K562 (cell line): ENCODE measurements around the gene FAM167B. TPM values are rescaled to one million over a fixed set of nuclear protein-coding genes. Genes with fewer than 3 reads are reported as not detected.

ENCODE experiments used
- ARID3B ChIP-seq: fragments of 250-450 bp; sonication (Bioruptor Pico); IDR thresholded peaks from 2 replicates; pipeline ENCODE4 v1.4.0; 2020; ENCODE audit warnings: borderline replicate concordance
- CREB5 ChIP-seq: fragments of 250-450 bp; sonication (Bioruptor Pico); IDR thresholded peaks from 2 replicates; pipeline ENCODE4 v1.5.0; 2020; ENCODE audit warnings: mild to moderate bottlenecking
- CTBP1 ChIP-seq: fragments of 450-650 bp; IDR thresholded peaks from 2 replicates; pipeline ENCODE4 v1.6.1; 2016; ENCODE audit warnings: borderline replicate concordance
- ELF2 ChIP-seq: fragments of 250-450 bp; sonication (Bioruptor Pico); IDR thresholded peaks from 2 replicates; pipeline ENCODE4 v1.5.0; 2021; ENCODE audit warnings: mild to moderate bottlenecking
- GABPB1 ChIP-seq: sonication (generic); formaldehyde crosslinking; IDR thresholded peaks from 2 replicates; pipeline ENCODE4 v1.8.0; 2022; ENCODE audit warnings: mild to moderate bottlenecking, missing genetic modification reagents
- HDGF ChIP-seq: fragments of 450-650 bp; IDR thresholded peaks from 2 replicates; pipeline ENCODE4 v1.6.1; 2016
- JUN ChIP-seq, 2 experiments: sonication (generic) in 1 of 2; formaldehyde crosslinking in 1 of 2; IDR thresholded peaks; 2 replicates each; pipeline versions ENCODE4 v1.6.1 to v1.8.0; 2012 to 2022; ENCODE audit warnings: borderline replicate concordance in 2 of 2, mild to moderate bottlenecking in 2 of 2, improper control_type of control experiment in 1 of 2, low read depth in 1 of 2, low read length in 1 of 2, missing genetic modification reagents in 1 of 2
- KDM5B ChIP-seq: fragments of 200-600 bp; sonication (generic); IDR thresholded peaks from 2 replicates; pipeline ENCODE4 v1.6.1; 2012; ENCODE audit warnings: low read depth, mild to moderate bottlenecking, moderate library complexity, low read length, control low read depth, inconsistent platforms; ENCODE audit not compliant: insufficient replicate concordance
- MAFK ChIP-seq: IDR thresholded peaks from 2 replicates; pipeline ENCODE4 v1.6.1; 2011; ENCODE audit warnings: low read length, improper control_type of control experiment
- MYBL2 ChIP-seq, 2 experiments: fragments of 450-650 bp in 1 of 2; sonication (generic) in 1 of 2; formaldehyde crosslinking in 1 of 2; IDR thresholded peaks; 2 replicates each; pipeline versions ENCODE4 v1.6.1 to v1.8.1; 2017 to 2022; ENCODE audit warnings: borderline replicate concordance in 1 of 2, inconsistent platforms in 1 of 2, low read depth in 1 of 2, mild to moderate bottlenecking in 1 of 2, missing genetic modification reagents in 1 of 2, moderate library complexity in 1 of 2
- NR1H2 ChIP-seq: sonication (generic); formaldehyde crosslinking; IDR thresholded peaks from 2 replicates; pipeline ENCODE4 v1.4.0; 2020; ENCODE audit warnings: mild to moderate bottlenecking, missing genetic modification reagents
- PHF21A ChIP-seq: fragments of 450-650 bp; IDR thresholded peaks from 2 replicates; pipeline ENCODE4 v1.6.1; 2017; ENCODE audit warnings: low read depth, borderline replicate concordance
- POLR2G ChIP-seq: fragments of 200-400 bp; formaldehyde crosslinking; IDR thresholded peaks from 2 replicates; pipeline ENCODE4 v1.6.1; 2017; ENCODE audit warnings: low read depth, mild to moderate bottlenecking, antibody characterized with exemption, low read length, moderate library complexity
- SPI1 ChIP-seq: IDR thresholded peaks from 2 replicates; pipeline ENCODE4 v1.6.1; 2011; ENCODE audit warnings: low read depth, low read length, control low read depth, borderline replicate concordance
- SRSF9 ChIP-seq: fragments of 200-400 bp; formaldehyde crosslinking; IDR thresholded peaks from 2 replicates; pipeline ENCODE4 v1.6.1; 2017; ENCODE audit warnings: low read depth, low read length, borderline replicate concordance
- TAF9B ChIP-seq: fragments of 450-650 bp; IDR thresholded peaks from 2 replicates; pipeline ENCODE4 v1.6.1; 2018; ENCODE audit warnings: mild to moderate bottlenecking; ENCODE audit not compliant: partially characterized antibody
- XRCC4 ChIP-seq: IDR thresholded peaks from one replicate; pipeline ENCODE4 v1.6.1; 2011; ENCODE audit not compliant: insufficient read depth, insufficient read length; ENCODE audit errors: extremely low read depth
- ZBTB34 ChIP-seq: fragments of 250-450 bp; sonication (Bioruptor Pico); IDR thresholded peaks from 2 replicates; pipeline ENCODE4 v1.8.0; 2021; ENCODE audit warnings: mild to moderate bottlenecking, moderate library complexity
- ZBTB8A ChIP-seq: fragments of 450-650 bp; IDR thresholded peaks from 2 replicates; pipeline ENCODE4 v1.6.1; 2018; ENCODE audit warnings: mild to moderate bottlenecking, moderate library complexity; ENCODE audit not compliant: partially characterized antibody
- ZNF316 ChIP-seq: fragments of 450-650 bp; IDR thresholded peaks from 2 replicates; pipeline ENCODE4 v1.6.1; 2016
- ZNF740 ChIP-seq, 3 experiments: fragments of 200-800 bp in 1 of 3; sonication (Bioruptor generic) in 1 of 3; sonication (generic) in 1 of 3; formaldehyde crosslinking in 1 of 3; IDR thresholded peaks; 2 replicates each; pipeline versions ENCODE4 v1.6.1 to v1.8.0; 2016 to 2022; ENCODE audit warnings: mild to moderate bottlenecking in 2 of 3, missing compliant biosample characterization in 2 of 3, missing genetic modification characterization in 2 of 3, missing genetic modification reagents in 1 of 3
- polyA plus RNA-seq, 8 experiments: library from polyadenylated mRNA; depleted of rRNA in 4 of 8; stranded (reverse) in 5 of 8; unstranded in 3 of 8; fragments of >200 nt; fragmentation: Nextera tagmentation in 2 of 8; fragmentation: Illumina TruSeq in 1 of 8; extraction: Ambion mirVana in 2 of 8; extraction: Trizol in 1 of 8; gene quantifications; 2 replicates each; pipeline versions ENCODE4 v1.2.1 to v1.2.3, GENCODE V29; 2011 to 2014; ENCODE audit warnings: inconsistent platforms in 1 of 8, missing spikeins in 1 of 8
- total RNA-seq, 7 experiments: library from RNA; depleted of rRNA in 6 of 7; stranded (reverse); fragments of >200 nt in 6 of 7; fragmentation: Illumina TruSeq in 2 of 7; extraction: Trizol in 2 of 7; gene quantifications; 2 replicates each; pipeline versions ENCODE4 v1.2.1 to v1.2.3, GENCODE V29; 2011 to 2021; ENCODE audit warnings: low replicate concordance in 1 of 7

Gene FAM167B
- total and polyA plus RNA-seq, 9 of the 15 experiments (the other 6 are each of a cell fraction or from before 2014, with no cell fraction given) = not detected

GRCh38 chr1:32221980-32222755 is 24.9 kb upstream of the FAM167B start, which contains the start of the genes EIF3I and TMEM234 (continued):
- TF ChIP-seq ZNF740 (CRISPR knock-in tag; IDR thresholded peaks at IDR 0.05) = no peak
- TF ChIP-seq ZNF740 (tag; IDR thresholded peaks at IDR 0.05) = no peak
- peak; percentile 81 for TF ChIP-seq KDM5B
- peak; percentile 94 for TF ChIP-seq GABPB1
- peak; percentile 78 for TF ChIP-seq TAF9B
- TF ChIP-seq MAFK = no peak
- peak; percentile 57; the same call in 1 of the 2 replicates for TF ChIP-seq SPI1
- peak; percentile 93 for TF ChIP-seq ELF2 (CRISPR knock-in tag)
- no peak for TF ChIP-seq ARID3B (CRISPR knock-in tag)
- TF ChIP-seq ZBTB8A = no peak
- no peak for TF ChIP-seq MYBL2 (IDR thresholded peaks at IDR 0.05; ENCODE audit: low read depth)
- no peak for TF ChIP-seq MYBL2 (CRISPR knock-in tag; IDR thresholded peaks at IDR 0.05; ENCODE audit: borderline replicate concordance)
- TF ChIP-seq CTBP1 = peak; percentile 39; the same call in 1 of the 2 replicates
- no peak for TF ChIP-seq SRSF9
- no peak for TF ChIP-seq ZNF316
- TF ChIP-seq JUN (IDR thresholded peaks at IDR 0.05; ENCODE audit: borderline replicate concordance, low read depth, low read length) = peak; percentile 49; the same call in 1 of the 2 replicates
- no peak for TF ChIP-seq JUN (CRISPR knock-in tag; IDR thresholded peaks at IDR 0.05; ENCODE audit: borderline replicate concordance)
- TF ChIP-seq ZBTB34 (CRISPR knock-in tag) = no peak
- no peak for TF ChIP-seq PHF21A
- no peak for TF ChIP-seq HDGF
- TF ChIP-seq NR1H2 (CRISPR knock-in tag) = no peak
- peak; percentile 88 for TF ChIP-seq POLR2G
- TF ChIP-seq CREB5 (CRISPR knock-in tag) = no peak
- no peak for TF ChIP-seq XRCC4
